HCT116 (cell line): ENCODE data around the gene KCNRG. TPM values are rescaled to one million over a fixed set of nuclear protein-coding genes. Genes with fewer than 3 reads are reported as not detected.

ENCODE experiments used
- ATAC-seq: fragments of 200-7000 bp; cut with Tn5 transposase; 2 replicates; pipeline ENCODE4 v1.9.1; 2020; ENCODE audit warnings: mild to moderate bottlenecking, moderate library complexity
- BruUV-seq: library from RNA; stranded (reverse); fragments of 400-500 nt; replicated peaks from 2 replicates; lab custom pipeline; 2021; lab: Mats Ljungman, UMichigan
- CTCF ChIA-PET: fragments of 300-600 bp; sonication (Branson Sonifier 250); formaldehyde crosslinking; loops from one replicate; lab custom pipeline; 2021; ENCODE audit warnings: antibody characterized with exemption; lab: Charles Lee
- POLR2A ChIA-PET: fragments of 300-600, 350-600 bp; sonication (Branson Sonifier 250); formaldehyde crosslinking; loops from one replicate; lab custom pipeline; 2021; ENCODE audit warnings: antibody characterized with exemption; lab: Charles Lee
- RAD21 ChIA-PET, 2 experiments: fragments of 300-600 bp; sonication (Branson Sonifier 250); formaldehyde crosslinking; loops; one replicate each; lab custom pipeline; 2023; ENCODE audit warnings: low total read pairs in 2 of 2; ENCODE audit not compliant: uncharacterized antibody in 2 of 2, unreplicated experiment in 2 of 2, low non-redundant PET in 1 of 2; lab: Charles Lee
- DNase-seq: peaks from one replicate; pipeline ENCODE4 v3.0.0-alpha.2; 2010; ENCODE audit warnings: low read depth, low spot score
- H2AFZ ChIP-seq: fragments of 200-600 bp; shearing (Covaris generic), sonication (generic); 2 replicates; pipeline ENCODE4 v1.6.1; 2017; ENCODE audit warnings: low read depth, mixed run types, mixed read lengths, antibody characterized with exemption, low read length; ENCODE audit not compliant: poor library complexity, severe bottlenecking
- H3K27ac ChIP-seq: 2 replicates; pipeline ENCODE4 v1.5.1; 2012; ENCODE audit warnings: low read depth, low read length
- H3K27me3 ChIP-seq: fragments of 200-600 bp; sonication (generic); 2 replicates; pipeline ENCODE4 v1.6.1; 2016; ENCODE audit warnings: mixed run types, low read length, mixed read lengths; ENCODE audit not compliant: insufficient read depth
- H3K36me3 ChIP-seq, 2 experiments: fragments of 200-500 bp in 1 of 2; fragments of 200-600 bp in 1 of 2; sonication (Bioruptor generic) in 1 of 2; sonication (generic) in 1 of 2; 2 replicates each; pipeline versions ENCODE4 v1.5.1 to v1.6.1; 2014 to 2016; ENCODE audit warnings: low read length in 2 of 2, inconsistent platforms in 1 of 2, mixed read lengths in 1 of 2, mixed run types in 1 of 2; ENCODE audit not compliant: insufficient read depth in 2 of 2, control insufficient read depth in 1 of 2
- H3K4me1 ChIP-seq, 2 experiments: fragments of 200-600 bp in 1 of 2; sonication (generic) in 1 of 2; 2 replicates each; pipeline versions ENCODE4 v1.5.1 to v1.6.1; 2012 to 2017; ENCODE audit warnings: low read length in 2 of 2, inconsistent platforms in 1 of 2, mild to moderate bottlenecking in 1 of 2, mixed read lengths in 1 of 2, mixed run types in 1 of 2, moderate library complexity in 1 of 2; ENCODE audit not compliant: insufficient read depth in 2 of 2, control insufficient read depth in 1 of 2
- H3K4me2 ChIP-seq: fragments of 200-600 bp; sonication (generic); 2 replicates; pipeline ENCODE4 v1.6.1; 2017; ENCODE audit warnings: mixed run types, low read length, mixed read lengths
- H3K4me3 ChIP-seq, 2 experiments: fragments of 200-600 bp in 1 of 2; sonication (generic) in 1 of 2; replicated peaks in 1 of 2; 2 replicates each; pipeline ENCODE4 v1.5.1; 2011 to 2016; ENCODE audit warnings: low read length in 2 of 2, control low read depth in 1 of 2, low read depth in 1 of 2, mild to moderate bottlenecking in 1 of 2, mixed read lengths in 1 of 2, mixed run types in 1 of 2
- H3K79me2 ChIP-seq: fragments of 200-600 bp; sonication (generic); 2 replicates; pipeline ENCODE4 v1.6.1; 2017; ENCODE audit warnings: mild to moderate bottlenecking, mixed run types, low read length, moderate library complexity, mixed read lengths; ENCODE audit not compliant: insufficient read depth
- H3K9ac ChIP-seq: fragments of 200-600 bp; sonication (generic); 2 replicates; pipeline ENCODE4 v1.6.1; 2016; ENCODE audit warnings: low read length, mixed read lengths
- H3K9me2 ChIP-seq: fragments of 200-600 bp; sonication (generic), shearing (Covaris generic); 2 replicates; pipeline ENCODE4 v1.6.1; 2017; ENCODE audit warnings: mixed run types, mild to moderate bottlenecking, moderate library complexity; ENCODE audit not compliant: insufficient read depth
- H3K9me3 ChIP-seq, 2 experiments: fragments of 200-500 bp in 1 of 2; fragments of 200-600 bp in 1 of 2; sonication (Bioruptor generic) in 1 of 2; sonication (generic) in 1 of 2; 2 replicates each; pipeline ENCODE4 v1.6.1; 2014 to 2017; ENCODE audit warnings: low read length in 2 of 2, mixed read lengths in 2 of 2, inconsistent platforms in 1 of 2, low read depth in 1 of 2, mild to moderate bottlenecking in 1 of 2, mixed run types in 1 of 2, moderate library complexity in 1 of 2; ENCODE audit not compliant: control insufficient read depth in 1 of 2, insufficient read depth in 1 of 2
- H4K20me1 ChIP-seq: fragments of 200-600 bp; sonication (generic), shearing (Covaris generic); 2 replicates; pipeline ENCODE4 v1.6.1; 2017; ENCODE audit warnings: mixed run types, mild to moderate bottlenecking, moderate library complexity; ENCODE audit not compliant: insufficient read depth
- CEBPB ChIP-seq: IDR thresholded peaks from 2 replicates; pipeline ENCODE4 v1.6.1; 2012; ENCODE audit warnings: low read depth
- EGR1 ChIP-seq: IDR thresholded peaks from 2 replicates; pipeline ENCODE4 v1.6.1; 2012; ENCODE audit warnings: low read depth
- EZH2phosphoT487 ChIP-seq: fragments of 200-600 bp; IDR thresholded peaks from 2 replicates; pipeline ENCODE4 v1.6.1; 2018; ENCODE audit warnings: antibody characterized with exemption, borderline replicate concordance
- FOSL1 ChIP-seq: IDR thresholded peaks from 2 replicates; pipeline ENCODE4 v1.6.1; 2012; ENCODE audit warnings: low read depth
- POLR2A ChIP-seq: IDR thresholded peaks from 2 replicates; pipeline ENCODE4 v1.7.0; 2011; ENCODE audit warnings: borderline replicate concordance; ENCODE audit not compliant: insufficient read depth, insufficient read length; ENCODE audit errors: extremely low read depth
- POLR2AphosphoS5 ChIP-seq: IDR thresholded peaks from 2 replicates; pipeline ENCODE4 v1.6.1; 2011; ENCODE audit warnings: mild to moderate bottlenecking, low read depth, low read length, moderate library complexity
- RAD21 ChIP-seq: IDR thresholded peaks from 2 replicates; pipeline ENCODE4 v1.6.1; 2012; ENCODE audit warnings: low read depth, mild to moderate bottlenecking
- SP1 ChIP-seq: IDR thresholded peaks from 2 replicates; pipeline ENCODE4 v1.6.1; 2012; ENCODE audit warnings: low read depth
- SRF ChIP-seq: IDR thresholded peaks from 2 replicates; pipeline ENCODE4 v1.6.1; 2012; ENCODE audit warnings: low read depth
- ZFX ChIP-seq: fragments of 450-650 bp; IDR thresholded peaks from 2 replicates; pipeline ENCODE4 v1.6.1; 2017
- intact Hi-C: fragments of 100-400 bp; cut with micrococcal nuclease; formaldehyde crosslinking; loops from 2 replicates; pipeline ENCODE4 v1.10.0; 2022
- total RNA-seq: library from RNA; stranded (reverse); gene quantifications from one replicate; pipeline ENCODE4 v1.2.1, GENCODE V29; 2021; ENCODE audit not compliant: unreplicated experiment
- TF ChIP-seq, protein P1 (sequence below): IDR thresholded peaks from 2 replicates; pipeline ENCODE4 v1.6.1; 2012; ENCODE audit warnings: low read depth
- TF ChIP-seq, protein P2 (sequence below): IDR thresholded peaks from 2 replicates; pipeline ENCODE4 v1.6.1; 2012
- TF ChIP-seq, protein P3 (sequence below), 3 experiments: fragments of 200-600 bp in 1 of 3; sonication (generic) in 1 of 3; IDR thresholded peaks in 2 of 3; conservative IDR thresholded peaks in 1 of 3; 2 replicates each; pipeline ENCODE4 v1.5.1; 2012 to 2017; ENCODE audit warnings: low read depth in 2 of 3, low read length in 2 of 3, antibody characterized with exemption in 1 of 3, borderline replicate concordance in 1 of 3, control low read depth in 1 of 3, mild to moderate bottlenecking in 1 of 3, mixed read lengths in 1 of 3, mixed run types in 1 of 3, moderate library complexity in 1 of 3; ENCODE audit not compliant: insufficient read depth in 1 of 3

Gene KCNRG
- total RNA-seq, 1 experiment from 2014 or later: 2.5 TPM

DNA sequence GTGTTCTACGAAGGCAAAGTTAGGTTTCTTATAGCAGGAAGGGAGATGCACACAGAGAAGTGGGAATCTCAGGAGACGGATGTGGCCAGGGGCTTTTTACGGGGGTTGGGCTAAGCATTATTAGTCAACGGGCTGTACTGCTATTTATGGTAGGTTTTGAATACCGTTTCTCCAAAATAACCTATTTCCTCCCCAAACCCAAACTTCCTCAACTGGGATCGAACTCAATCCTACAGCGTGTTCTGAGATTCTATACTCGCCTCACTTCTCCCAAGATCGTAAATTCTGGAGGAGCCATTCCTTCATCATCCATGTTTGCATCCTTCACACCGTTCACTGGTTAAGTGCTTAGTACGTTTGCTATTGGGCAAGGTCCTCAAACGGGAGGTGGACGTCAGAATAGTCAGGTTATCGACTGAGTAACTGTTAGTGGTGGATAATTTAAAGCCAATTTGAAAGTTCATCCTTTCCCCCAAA lies 19.6 kb upstream of the KCNRG start:
- DNase-seq (no peak), ATAC-seq (no peak)
- Histone ChIP-seq H4K20me1 (no peaks in the 10 kb centered on the region), H3K9me3 (no peaks in the 10 kb centered on the region), H3K9me2 (no peaks in the 10 kb centered on the region), H3K4me3 (peak overlapping the region; percentile 55 to 66), H2AFZ (no peak overlapping the region), H3K27me3 (no peaks in the 10 kb centered on the region), H3K4me2 (peak overlapping the region; percentile 89), H3K79me2 (peaks cover 34% of the 10 kb centered on the region), H3K27ac (peak overlapping the region; percentile 85; the same call in 1 of the 2 replicates), H3K9ac (peak overlapping the region; percentile 83; the same call in 1 of the 2 replicates), H3K36me3 (peaks cover 14 to 25% of the 10 kb centered on the region in 2 experiments), H3K4me1 (peaks cover 5 to 21% of the 10 kb centered on the region in 2 experiments; a peak in 3 of 4 replicates)
- intact Hi-C loops: loop anchor here (5.0 to 10.0 kb wide), 4 partner anchors 129 to 917 kb away; no protein-coding TSS in a partner anchor
- BruUV-seq: TSS peak; percentile 72
- RAD21 ChIA-PET: no interaction called here
- CTCF ChIA-PET: interaction anchor here (2.2 kb wide), 1 partner anchor 85 kb away, joined by 7 read pairs; no protein-coding TSS in a partner anchor
- POLR2A ChIA-PET: no interaction called here
- TF ChIP-seq FOSL1 (no peak), POLR2AphosphoS5 (no peak)

DNA sequence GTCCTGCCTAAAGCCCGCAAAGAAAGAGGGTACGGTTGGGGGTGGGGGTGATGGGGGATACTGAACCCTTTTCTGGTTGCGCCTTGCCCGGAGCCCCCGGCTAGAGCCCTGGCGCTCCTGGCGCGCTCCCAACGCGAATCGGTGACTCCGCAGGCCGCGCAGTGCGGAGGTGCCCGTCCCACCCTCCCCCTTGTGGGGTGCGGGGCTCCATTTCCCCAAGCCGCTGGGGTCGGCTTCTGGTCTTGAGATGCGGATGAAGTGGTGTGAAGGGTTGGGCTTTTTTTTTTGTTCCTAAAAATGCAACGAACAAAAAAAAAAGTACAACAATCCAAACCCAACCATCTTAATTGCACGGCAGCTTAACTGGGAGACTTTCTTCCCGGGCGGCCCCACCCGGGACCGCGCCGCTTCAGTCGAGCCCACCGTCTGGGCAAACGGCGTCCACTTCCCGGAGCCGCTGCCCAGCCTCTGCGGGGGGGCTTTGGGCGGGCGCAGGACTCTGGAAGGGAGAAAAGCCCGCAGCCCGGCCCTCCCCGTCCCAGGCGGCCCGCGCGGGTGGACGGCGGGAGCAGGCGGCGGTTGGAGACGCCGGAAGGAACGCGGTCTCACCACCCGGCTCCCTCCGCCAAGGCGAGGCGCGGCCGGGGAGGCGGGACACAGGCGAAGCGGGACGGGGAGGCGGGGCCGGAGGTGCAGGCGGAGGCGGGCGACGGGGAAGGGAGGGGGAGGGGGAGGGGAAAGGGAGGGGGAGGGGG lies 18.9 kb upstream of the KCNRG start:
- Histone ChIP-seq H3K9me3 (no peaks in the 10 kb centered on the region), H4K20me1 (no peaks in the 10 kb centered on the region), H3K79me2 (peaks cover 40% of the 10 kb centered on the region), H3K9ac (peak overlapping the region; percentile 83), H3K4me1 (peaks cover 5 to 19% of the 10 kb centered on the region in 2 experiments; a peak in 3 of 4 replicates), H3K36me3 (peaks cover 17 to 25% of the 10 kb centered on the region in 2 experiments), H3K27me3 (no peaks in the 10 kb centered on the region), H2AFZ (peak overlapping the region; percentile 54), H3K4me2 (peak overlapping the region; percentile 89), H3K27ac (peak overlapping the region; percentile 85), H3K4me3 (peak overlapping the region; percentile 55 to 66), H3K9me2 (no peaks in the 10 kb centered on the region)
- ATAC-seq (peak; percentile 77), DNase-seq (peak; percentile 74)
- ChIA-PET CTCF (interaction anchor here (1.2 to 2.2 kb wide), 10 partner anchors 10 to 916 kb away, joined by 4 to 16 read pairs (median 7); partner anchors contain the start of genes KCNRG and SPRYD7), RAD21 (interaction anchor here (0.8 to 1.2 kb wide), 3 partner anchors 16 to 916 kb away, joined by 3 to 5 read pairs (median 3); no protein-coding TSS in a partner anchor), POLR2A (interaction anchor here (1.2 to 2.6 kb wide), 6 partner anchors 11 to 196 kb away, joined by 3 to 12 read pairs (median 4); no protein-coding TSS in a partner anchor)
- intact Hi-C loops: loop anchor here (5.0 to 10.0 kb wide), 4 partner anchors 128 to 916 kb away; no protein-coding TSS in a partner anchor
- BruUV-seq: no TSS peak
- TF ChIP-seq EZH2phosphoT487 (no peak), POLR2A (peak; percentile 4), ZFX (no peak), CEBPB (no peak), RAD21 (no peak), SRF (no peak), SP1 (peak; percentile 22; the same call in 1 of the 2 replicates), EGR1 (0 out of 2 replicates have a peak, but pooled peaks have one; percentile 31)
- TF ChIP-seq, protein P1, sequence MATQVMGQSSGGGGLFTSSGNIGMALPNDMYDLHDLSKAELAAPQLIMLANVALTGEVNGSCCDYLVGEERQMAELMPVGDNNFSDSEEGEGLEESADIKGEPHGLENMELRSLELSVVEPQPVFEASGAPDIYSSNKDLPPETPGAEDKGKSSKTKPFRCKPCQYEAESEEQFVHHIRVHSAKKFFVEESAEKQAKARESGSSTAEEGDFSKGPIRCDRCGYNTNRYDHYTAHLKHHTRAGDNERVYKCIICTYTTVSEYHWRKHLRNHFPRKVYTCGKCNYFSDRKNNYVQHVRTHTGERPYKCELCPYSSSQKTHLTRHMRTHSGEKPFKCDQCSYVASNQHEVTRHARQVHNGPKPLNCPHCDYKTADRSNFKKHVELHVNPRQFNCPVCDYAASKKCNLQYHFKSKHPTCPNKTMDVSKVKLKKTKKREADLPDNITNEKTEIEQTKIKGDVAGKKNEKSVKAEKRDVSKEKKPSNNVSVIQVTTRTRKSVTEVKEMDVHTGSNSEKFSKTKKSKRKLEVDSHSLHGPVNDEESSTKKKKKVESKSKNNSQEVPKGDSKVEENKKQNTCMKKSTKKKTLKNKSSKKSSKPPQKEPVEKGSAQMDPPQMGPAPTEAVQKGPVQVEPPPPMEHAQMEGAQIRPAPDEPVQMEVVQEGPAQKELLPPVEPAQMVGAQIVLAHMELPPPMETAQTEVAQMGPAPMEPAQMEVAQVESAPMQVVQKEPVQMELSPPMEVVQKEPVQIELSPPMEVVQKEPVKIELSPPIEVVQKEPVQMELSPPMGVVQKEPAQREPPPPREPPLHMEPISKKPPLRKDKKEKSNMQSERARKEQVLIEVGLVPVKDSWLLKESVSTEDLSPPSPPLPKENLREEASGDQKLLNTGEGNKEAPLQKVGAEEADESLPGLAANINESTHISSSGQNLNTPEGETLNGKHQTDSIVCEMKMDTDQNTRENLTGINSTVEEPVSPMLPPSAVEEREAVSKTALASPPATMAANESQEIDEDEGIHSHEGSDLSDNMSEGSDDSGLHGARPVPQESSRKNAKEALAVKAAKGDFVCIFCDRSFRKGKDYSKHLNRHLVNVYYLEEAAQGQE: no peak
- TF ChIP-seq, protein P2, sequence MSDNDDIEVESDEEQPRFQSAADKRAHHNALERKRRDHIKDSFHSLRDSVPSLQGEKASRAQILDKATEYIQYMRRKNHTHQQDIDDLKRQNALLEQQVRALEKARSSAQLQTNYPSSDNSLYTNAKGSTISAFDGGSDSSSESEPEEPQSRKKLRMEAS: peak; percentile 70; the same call in 1 of the 2 replicates
- TF ChIP-seq, protein P3, sequence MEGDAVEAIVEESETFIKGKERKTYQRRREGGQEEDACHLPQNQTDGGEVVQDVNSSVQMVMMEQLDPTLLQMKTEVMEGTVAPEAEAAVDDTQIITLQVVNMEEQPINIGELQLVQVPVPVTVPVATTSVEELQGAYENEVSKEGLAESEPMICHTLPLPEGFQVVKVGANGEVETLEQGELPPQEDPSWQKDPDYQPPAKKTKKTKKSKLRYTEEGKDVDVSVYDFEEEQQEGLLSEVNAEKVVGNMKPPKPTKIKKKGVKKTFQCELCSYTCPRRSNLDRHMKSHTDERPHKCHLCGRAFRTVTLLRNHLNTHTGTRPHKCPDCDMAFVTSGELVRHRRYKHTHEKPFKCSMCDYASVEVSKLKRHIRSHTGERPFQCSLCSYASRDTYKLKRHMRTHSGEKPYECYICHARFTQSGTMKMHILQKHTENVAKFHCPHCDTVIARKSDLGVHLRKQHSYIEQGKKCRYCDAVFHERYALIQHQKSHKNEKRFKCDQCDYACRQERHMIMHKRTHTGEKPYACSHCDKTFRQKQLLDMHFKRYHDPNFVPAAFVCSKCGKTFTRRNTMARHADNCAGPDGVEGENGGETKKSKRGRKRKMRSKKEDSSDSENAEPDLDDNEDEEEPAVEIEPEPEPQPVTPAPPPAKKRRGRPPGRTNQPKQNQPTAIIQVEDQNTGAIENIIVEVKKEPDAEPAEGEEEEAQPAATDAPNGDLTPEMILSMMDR (IDR thresholded peaks at IDR 0.05 in 2 of 3, conservative IDR thresholded peaks at IDR 0.05 in 1 of 3; ENCODE audit: borderline replicate concordance in 1 of 3, insufficient read depth in 1 of 3, low read depth in 2 of 3, low read length in 2 of 3): no peak
